Heart left ventricle (tissue), 13 donors: ENCODE measurements around the gene MX2.

Experiments
- CTCF ChIP-seq, 12 donors: fragments of 200-600 bp; sonication (generic) in 4 of 12; IDR thresholded peaks; one replicate each; pipeline versions ENCODE4 v1.5.0 to v1.8.0; 2018 to 2022; ENCODE audit warnings: antibody characterized with exemption in 12 of 12, mild to moderate bottlenecking in 5 of 12
- POLR2A ChIP-seq, 2 donors: fragments of 450-650 bp; IDR thresholded peaks; one replicate each; pipeline ENCODE4 v1.6.1; 2017; ENCODE audit warnings: antibody characterized with exemption in 2 of 2, mild to moderate bottlenecking in 2 of 2, moderate library complexity in 2 of 2
- donor health status: ischemic (EF 13 %, LVEDD 7.1; RV severe dilation, severe dysfunction).
- donor health status: DM: no; HTN: yes; CAD: no.
- donor health status: DM: no; HTN: no; CAD: no.
- donor health status: ischemic (EF 25% LVEDD 6.9; RV normal size, moderate dysfunction).
- donor health status: ischemic (EF 25% LVEDD 5.7; RV mildly dilated, moderate dysfunction).
- donor health status: ischemic (EF 35%, LVEDD 5.7; RV mildly dilated, moderate dysfunction).
- donor health status: nonischemic (EF 11% LVEDD 7.7; RV severe dilation, severe dysfunction).
- donor health status: DM: yes; HTN: yes; CAD: no.
- donor health status: PGD.
- donor health status: ischemic (EF 29% LVEDD 5.4; RV normal size, mild dysfunction).
- donor health status: nonischemic (EF 23%, LVEDD 6.1; RV moderate dilation, normal function).

- TF ChIP-seq CTCF (IDR thresholded peaks at IDR 0.05) (no peak), POLR2A (IDR thresholded peaks at IDR 0.05) (no peak)
These were observed 44.4 kb upstream of the MX2 start for GRCh38 chr21:41317458-41317857.
